ENCODE measurements around the gene NOP14. TPM values are rescaled to one million over a fixed set of nuclear protein-coding genes. Genes with fewer than 3 reads are reported as not detected.
"Not testable (repeated sequence)": the region's sequence is repeated elsewhere in the genome, so short reads cannot be mapped to it uniquely, and the experiment has no call there.

The NOP14 gene
- total and polyA plus RNA-seq, 9 donors = 13.6 to 39.7 (median 28.3) TPM

DNA sequence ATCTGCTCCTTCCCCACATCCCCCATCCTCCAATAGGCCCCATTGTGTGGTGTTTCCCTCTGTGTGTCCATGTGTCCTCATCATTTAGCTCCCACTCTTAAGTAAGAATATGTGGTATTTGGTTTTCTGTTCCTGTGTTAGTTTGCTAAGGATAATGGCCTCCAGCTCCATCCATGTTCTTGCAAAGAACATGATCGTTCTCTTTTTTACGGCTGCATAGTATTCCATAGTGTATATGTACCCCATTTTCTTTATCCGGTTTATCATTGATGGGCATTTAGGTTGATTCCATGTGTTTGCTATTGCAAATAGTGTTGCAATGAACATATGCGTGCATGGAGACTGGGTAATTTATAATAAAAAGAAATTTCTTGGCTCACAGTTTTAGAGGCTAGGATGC is 31.7 kb upstream of the NOP14 start:
- no peak overlapping the region for H3K4me3 ChIP-seq
- no peaks in the 10 kb centered on the region for H3K36me3 ChIP-seq
- H3K4me1 ChIP-seq (ENCODE audit: insufficient read depth) = no peaks in the 10 kb centered on the region
- no peaks in the 10 kb centered on the region for H3K9me3 ChIP-seq
- H3K27me3 ChIP-seq = no peaks in the 10 kb centered on the region
- intact Hi-C loops (cut with DNase I) = no loop called here
- no peak for DNase-seq
- H3K27ac ChIP-seq = no peak overlapping the region
- TF ChIP-seq, protein P1, sequence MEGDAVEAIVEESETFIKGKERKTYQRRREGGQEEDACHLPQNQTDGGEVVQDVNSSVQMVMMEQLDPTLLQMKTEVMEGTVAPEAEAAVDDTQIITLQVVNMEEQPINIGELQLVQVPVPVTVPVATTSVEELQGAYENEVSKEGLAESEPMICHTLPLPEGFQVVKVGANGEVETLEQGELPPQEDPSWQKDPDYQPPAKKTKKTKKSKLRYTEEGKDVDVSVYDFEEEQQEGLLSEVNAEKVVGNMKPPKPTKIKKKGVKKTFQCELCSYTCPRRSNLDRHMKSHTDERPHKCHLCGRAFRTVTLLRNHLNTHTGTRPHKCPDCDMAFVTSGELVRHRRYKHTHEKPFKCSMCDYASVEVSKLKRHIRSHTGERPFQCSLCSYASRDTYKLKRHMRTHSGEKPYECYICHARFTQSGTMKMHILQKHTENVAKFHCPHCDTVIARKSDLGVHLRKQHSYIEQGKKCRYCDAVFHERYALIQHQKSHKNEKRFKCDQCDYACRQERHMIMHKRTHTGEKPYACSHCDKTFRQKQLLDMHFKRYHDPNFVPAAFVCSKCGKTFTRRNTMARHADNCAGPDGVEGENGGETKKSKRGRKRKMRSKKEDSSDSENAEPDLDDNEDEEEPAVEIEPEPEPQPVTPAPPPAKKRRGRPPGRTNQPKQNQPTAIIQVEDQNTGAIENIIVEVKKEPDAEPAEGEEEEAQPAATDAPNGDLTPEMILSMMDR (IDR thresholded peaks at IDR 0.05) = no peak
- TF ChIP-seq EP300 (IDR thresholded peaks at IDR 0.05) = no peak
- TF ChIP-seq POLR2A (IDR thresholded peaks at IDR 0.05) = no peak
- WGBS, 3 donors = 96 to 99% (median 97%) methylated on average over 4 of the region's 4 CpGs

DNA sequence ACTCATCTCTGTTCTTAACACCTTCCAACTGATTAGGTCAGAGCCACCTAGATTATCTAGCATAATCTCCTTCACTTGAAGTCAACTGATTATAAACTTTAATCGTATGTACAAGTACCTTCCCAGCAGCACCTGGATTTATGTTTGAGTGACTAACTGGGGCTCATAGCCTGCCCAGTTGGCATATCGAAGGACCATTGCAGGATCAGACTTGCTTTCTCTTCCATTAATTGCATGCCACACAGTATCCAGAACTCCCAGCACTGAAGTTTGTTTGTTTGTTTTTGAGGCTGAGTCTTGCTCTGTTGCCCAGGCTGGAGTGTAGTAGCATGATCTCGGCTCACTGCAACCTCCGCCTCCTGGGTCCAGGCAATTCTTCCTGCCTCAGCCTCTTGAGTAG is 28.0 kb upstream of the NOP14 start:
- Histone ChIP-seq H3K4me3 (no peak overlapping the region), H3K4me1 (ENCODE audit: insufficient read depth) (no peaks in the 10 kb centered on the region), H3K36me3 (no peaks in the 10 kb centered on the region), H3K27ac (no peak overlapping the region), H3K9me3 (no peaks in the 10 kb centered on the region), H3K27me3 (no peaks in the 10 kb centered on the region)
- DNase-seq = no peak
- 88 to 95% (median 93%) methylated on average over 4 of the region's 4 CpGs for WGBS, 3 donors
- TF ChIP-seq, protein P1 (IDR thresholded peaks at IDR 0.05) = no peak
- TF ChIP-seq POLR2A (IDR thresholded peaks at IDR 0.05) (no peak), EP300 (IDR thresholded peaks at IDR 0.05) (no peak)
- intact Hi-C loops (cut with DNase I) = no loop called here

DNA sequence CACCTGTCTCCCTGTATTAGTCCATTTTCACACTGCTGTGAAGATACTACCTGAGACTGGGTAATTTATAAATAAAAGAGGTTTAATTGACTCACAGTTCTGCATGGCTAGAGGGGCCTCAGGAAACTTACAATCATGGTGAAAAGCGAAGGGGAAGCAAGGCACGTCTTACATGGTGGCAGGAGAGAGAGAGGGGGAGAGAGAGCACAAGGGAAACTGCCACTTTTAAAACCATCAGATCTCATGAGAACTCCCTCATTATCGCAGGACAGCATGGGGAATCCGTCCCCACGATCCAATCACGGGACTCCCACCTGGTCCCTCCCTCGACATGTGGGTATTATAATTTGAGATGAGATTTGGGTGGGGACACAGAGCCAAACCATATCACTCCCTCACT is 20.5 kb upstream of the NOP14 start:
- H3K4me3 ChIP-seq; DNase-seq; intact Hi-C loops (cut with DNase I); H3K36me3 ChIP-seq; H3K27ac ChIP-seq; H3K27me3 ChIP-seq; H3K9me3 ChIP-seq; H3K4me1 ChIP-seq (ENCODE audit: insufficient read depth): not testable (repeated sequence)
- WGBS, 3 donors = 81 to 88% (median 85%) methylated on average over 7 of the region's 7 CpGs

DNA sequence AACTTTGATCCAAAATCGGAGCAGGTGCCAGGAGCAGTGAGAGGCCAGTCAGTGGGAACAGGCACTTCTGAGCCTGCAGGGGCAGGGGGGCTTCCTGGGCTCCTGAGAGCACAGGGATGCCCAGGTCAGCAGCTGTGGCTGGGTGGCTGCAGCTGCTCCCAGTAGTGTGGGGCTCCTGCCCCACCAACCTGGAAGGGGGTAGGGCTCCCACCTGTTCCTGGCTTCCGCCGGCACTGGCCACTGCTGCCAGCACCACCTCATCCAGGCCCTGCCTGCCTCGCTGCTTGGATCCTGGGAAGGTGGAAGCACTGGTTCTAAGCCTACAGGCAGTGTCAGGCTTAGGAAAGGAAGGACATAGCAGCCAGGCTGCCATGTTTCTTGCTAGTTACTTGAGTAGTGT is 18.8 kb upstream of the NOP14 start:
- Histone ChIP-seq H3K9me3 (peaks cover 0 to 9% of the 10 kb centered on the region in 2 donors), H3K27ac (no peak overlapping the region), H3K4me3 (no peak overlapping the region), H3K4me1 (ENCODE audit: insufficient read depth) (no peaks in the 10 kb centered on the region), H3K27me3 (no peaks in the 10 kb centered on the region), H3K36me3 (no peaks in the 10 kb centered on the region)
- intact Hi-C loops (cut with DNase I) = no loop called here
- no peak for TF ChIP-seq POLR2A (IDR thresholded peaks at IDR 0.05)
- TF ChIP-seq, protein P1 (IDR thresholded peaks at IDR 0.05) = no peak
- TF ChIP-seq EP300 (IDR thresholded peaks at IDR 0.05) = no peak
- WGBS, 3 donors = 89 to 98% (median 96%) methylated on average over 3 to 4 of the region's 4 CpGs
- no peak for DNase-seq

DNA sequence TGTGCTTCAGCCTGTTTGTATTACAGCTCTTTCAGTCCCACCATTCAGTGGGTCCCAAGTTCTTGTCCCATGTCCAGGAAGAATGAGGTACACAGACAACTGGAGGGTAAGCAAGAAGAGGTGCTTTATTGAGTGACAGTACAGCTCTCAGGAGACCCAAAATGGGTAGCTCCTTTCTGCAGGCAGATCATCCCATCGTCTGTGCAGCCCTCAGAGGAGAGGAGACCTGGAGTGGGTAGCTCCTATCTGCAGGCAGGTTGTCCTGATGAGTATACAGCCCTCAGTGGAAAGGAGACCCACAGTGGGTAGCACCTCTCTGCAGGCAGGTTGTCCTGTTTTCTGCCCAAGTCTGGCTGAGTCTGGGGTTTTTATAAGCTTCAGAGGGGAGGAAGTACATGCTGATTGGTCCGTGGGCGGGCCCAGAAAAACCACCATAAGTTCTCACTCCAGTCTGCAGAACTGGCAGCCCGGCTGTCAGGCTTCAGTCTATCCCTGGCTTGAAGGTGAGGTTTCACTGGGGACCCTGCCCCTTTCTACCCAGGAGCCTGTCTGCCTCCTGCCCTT is 18.1 kb upstream of the NOP14 start:
- no peak for DNase-seq
- WGBS, 3 donors = 83 to 88% (median 86%) methylated on average over 4 of the region's 4 CpGs
- no peaks in the 10 kb centered on the region for H3K36me3 ChIP-seq
- H3K9me3 ChIP-seq = peaks cover 0 to 9% of the 10 kb centered on the region in 2 donors
- TF ChIP-seq EP300 (IDR thresholded peaks at IDR 0.05) (no peak), POLR2A (IDR thresholded peaks at IDR 0.05) (no peak)
- TF ChIP-seq, protein P1 (IDR thresholded peaks at IDR 0.05) = no peak
- intact Hi-C loops (cut with DNase I) = no loop called here
- no peak overlapping the region for H3K4me3 ChIP-seq
- H3K27ac ChIP-seq = no peak overlapping the region
- H3K27me3 ChIP-seq = no peaks in the 10 kb centered on the region
- H3K4me1 ChIP-seq (ENCODE audit: insufficient read depth) = no peaks in the 10 kb centered on the region
